Progenitor cell of endocrine pancreas (in vitro differentiated cells): ENCODE measurements around the gene RNF223. TPM values are rescaled to one million over a fixed set of nuclear protein-coding genes. Genes with fewer than 3 reads are reported as not detected.

ENCODE experiments used
- DNase-seq: peaks from one replicate; pipeline ENCODE4 v3.0.0; 2021; ENCODE audit warnings: low spot score; ENCODE audit not compliant: unreplicated experiment
- H3K27ac Mint-ChIP-seq: 2 replicates; pipeline ENCODE4 v1.8.0; 2021; ENCODE audit warnings: mild to moderate bottlenecking, moderate library complexity, mixed read lengths
- H3K27me3 Mint-ChIP-seq: 2 replicates; pipeline ENCODE4 v1.8.0; 2021; ENCODE audit warnings: mixed read lengths
- H3K36me3 Mint-ChIP-seq: 2 replicates; pipeline ENCODE4 v1.8.0; 2022; ENCODE audit warnings: mixed read lengths; ENCODE audit not compliant: insufficient read depth
- H3K4me1 Mint-ChIP-seq: 2 replicates; pipeline ENCODE4 v1.8.0; 2021; ENCODE audit warnings: low read depth, mixed read lengths
- H3K4me3 Mint-ChIP-seq: 2 replicates; pipeline ENCODE4 v1.8.0; 2021; ENCODE audit warnings: low read depth, mild to moderate bottlenecking, moderate library complexity, mixed read lengths
- H3K9me3 Mint-ChIP-seq: 2 replicates; pipeline ENCODE4 v1.8.0; 2021; ENCODE audit warnings: low read depth, mixed read lengths
- total RNA-seq: library from RNA; stranded (reverse); gene quantifications from 2 replicates; pipeline ENCODE4 v1.2.1, GENCODE V29; 2021
- TF ChIP-seq, protein P1 (sequence below): fragments of 200-600 bp; sonication (generic); IDR thresholded peaks from one replicate; pipeline ENCODE4 v1.5.0; 2021; ENCODE audit warnings: antibody characterized with exemption, mild to moderate bottlenecking; ENCODE audit not compliant: unreplicated experiment

Gene RNF223
- total RNA-seq, 1 donor from 2014 or later: not detected

GRCh38 chr1:1046767-1047166, 27.3 kb downstream of the RNF223 start:
- Mint-ChIP-seq H3K27ac (no peak overlapping the region), H3K27me3 (no peaks in the 10 kb centered on the region), H3K4me1 (no peaks in the 10 kb centered on the region), H3K4me3 (no peak overlapping the region), H3K36me3 (peaks cover 15% of the 10 kb centered on the region), H3K9me3 (no peaks in the 10 kb centered on the region)
- no peak for DNase-seq
- TF ChIP-seq, protein P1, sequence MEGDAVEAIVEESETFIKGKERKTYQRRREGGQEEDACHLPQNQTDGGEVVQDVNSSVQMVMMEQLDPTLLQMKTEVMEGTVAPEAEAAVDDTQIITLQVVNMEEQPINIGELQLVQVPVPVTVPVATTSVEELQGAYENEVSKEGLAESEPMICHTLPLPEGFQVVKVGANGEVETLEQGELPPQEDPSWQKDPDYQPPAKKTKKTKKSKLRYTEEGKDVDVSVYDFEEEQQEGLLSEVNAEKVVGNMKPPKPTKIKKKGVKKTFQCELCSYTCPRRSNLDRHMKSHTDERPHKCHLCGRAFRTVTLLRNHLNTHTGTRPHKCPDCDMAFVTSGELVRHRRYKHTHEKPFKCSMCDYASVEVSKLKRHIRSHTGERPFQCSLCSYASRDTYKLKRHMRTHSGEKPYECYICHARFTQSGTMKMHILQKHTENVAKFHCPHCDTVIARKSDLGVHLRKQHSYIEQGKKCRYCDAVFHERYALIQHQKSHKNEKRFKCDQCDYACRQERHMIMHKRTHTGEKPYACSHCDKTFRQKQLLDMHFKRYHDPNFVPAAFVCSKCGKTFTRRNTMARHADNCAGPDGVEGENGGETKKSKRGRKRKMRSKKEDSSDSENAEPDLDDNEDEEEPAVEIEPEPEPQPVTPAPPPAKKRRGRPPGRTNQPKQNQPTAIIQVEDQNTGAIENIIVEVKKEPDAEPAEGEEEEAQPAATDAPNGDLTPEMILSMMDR: no peak

DNA sequence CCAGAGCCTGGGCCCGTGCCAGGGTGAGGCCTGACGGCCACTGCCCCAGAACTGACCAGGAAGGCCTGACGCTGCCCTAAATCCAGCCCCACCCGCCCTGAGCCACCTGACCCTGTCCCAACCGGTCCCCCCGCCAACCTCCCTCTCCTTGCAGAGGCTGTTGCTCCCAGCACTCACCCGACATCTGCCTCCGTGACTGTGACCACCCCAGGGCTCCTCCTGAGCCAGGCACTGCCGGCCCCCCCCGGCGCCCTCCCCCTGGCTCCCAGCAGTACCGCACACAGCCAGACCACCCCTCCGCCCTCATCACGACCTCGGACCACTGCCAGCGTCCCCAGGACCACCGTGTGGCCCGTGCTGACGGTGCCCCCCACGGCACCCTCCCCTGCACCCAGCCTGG, 27.9 kb downstream of the RNF223 start:
- H3K4me3 Mint-ChIP-seq: no peak overlapping the region
- no peaks in the 10 kb centered on the region for H3K4me1 Mint-ChIP-seq
- H3K27me3 Mint-ChIP-seq: no peaks in the 10 kb centered on the region
- no peak overlapping the region for H3K27ac Mint-ChIP-seq
- H3K9me3 Mint-ChIP-seq: no peaks in the 10 kb centered on the region
- peaks cover 15% of the 10 kb centered on the region for H3K36me3 Mint-ChIP-seq
- TF ChIP-seq, protein P1: no peak
- DNase-seq: no peak

DNA sequence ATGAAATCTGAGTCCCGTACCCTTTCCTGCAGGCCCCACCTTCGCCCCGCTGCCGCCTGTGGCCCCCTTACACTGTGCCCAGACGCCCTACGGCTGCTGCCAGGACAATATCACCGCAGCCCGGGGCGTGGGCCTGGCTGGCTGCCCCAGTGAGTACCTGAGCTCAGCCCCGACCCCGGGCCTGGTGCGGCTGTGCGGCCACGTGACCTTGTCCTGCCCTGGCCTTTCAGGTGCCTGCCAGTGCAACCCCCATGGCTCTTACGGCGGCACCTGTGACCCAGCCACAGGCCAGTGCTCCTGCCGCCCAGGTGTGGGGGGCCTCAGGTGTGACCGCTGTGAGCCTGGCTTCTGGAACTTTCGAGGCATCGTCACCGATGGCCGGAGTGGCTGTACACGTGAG, 29.0 kb downstream of the RNF223 start:
- TF ChIP-seq, protein P1: no peak
- Mint-ChIP-seq H3K9me3 (no peaks in the 10 kb centered on the region), H3K27ac (no peak overlapping the region), H3K4me1 (no peaks in the 10 kb centered on the region), H3K27me3 (no peaks in the 10 kb centered on the region), H3K4me3 (no peak overlapping the region), H3K36me3 (peaks cover 14% of the 10 kb centered on the region)
- DNase-seq: no peak

DNA sequence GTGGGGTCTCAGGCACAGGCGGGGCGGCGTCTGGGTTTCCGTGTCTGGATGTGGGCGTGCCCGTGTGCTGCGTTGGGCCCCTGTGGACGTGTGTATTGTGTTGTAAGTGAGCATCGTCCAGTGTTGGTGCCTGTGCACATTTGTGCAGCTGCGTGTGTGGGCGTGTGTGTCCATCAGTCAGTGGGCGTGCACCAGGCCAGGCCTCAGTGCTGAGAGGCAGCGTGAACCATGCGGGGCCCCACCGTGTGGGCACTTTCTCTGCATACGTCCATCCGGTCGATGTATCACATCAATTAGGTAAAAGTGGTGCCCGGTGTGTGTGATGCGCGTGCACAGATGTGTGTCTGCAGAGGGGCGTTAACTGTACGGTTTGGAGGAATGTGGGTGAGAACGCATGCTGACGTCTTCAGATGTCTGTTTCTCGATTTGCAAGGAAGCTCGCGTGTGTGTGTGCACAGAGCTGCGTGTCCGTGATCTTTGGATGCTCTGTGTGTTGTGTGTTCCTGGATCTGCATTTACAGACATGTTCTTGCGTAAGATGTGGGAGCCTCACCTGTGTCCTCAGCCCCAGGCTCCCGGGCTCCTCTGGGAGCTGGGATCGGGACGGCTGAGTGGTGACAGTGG, 29.5 kb downstream of the RNF223 start:
- Mint-ChIP-seq H3K4me1 (peaks cover under 1% of the 10 kb centered on the region), H3K9me3 (no peaks in the 10 kb centered on the region), H3K27ac (no peak overlapping the region), H3K4me3 (no peak overlapping the region), H3K36me3 (peaks cover 14% of the 10 kb centered on the region), H3K27me3 (peaks cover 3% of the 10 kb centered on the region)
- TF ChIP-seq, protein P1: no peak
- DNase-seq: no peak

GRCh38 chr1:1043921-1044320, 30.2 kb downstream of the RNF223 start:
- Mint-ChIP-seq H3K27me3 (peaks cover 9% of the 10 kb centered on the region), H3K27ac (no peak overlapping the region), H3K4me3 (no peak overlapping the region), H3K9me3 (no peaks in the 10 kb centered on the region), H3K36me3 (peaks cover 14% of the 10 kb centered on the region), H3K4me1 (peaks cover 2% of the 10 kb centered on the region)
- no peak for DNase-seq
- TF ChIP-seq, protein P1: no peak
